Effector memory CD4-positive, alpha-beta T cell (primary cell): Measurements from ENCODE around the gene SMCHD1.
"Not testable (repeated sequence)": the region's sequence is repeated elsewhere in the genome, so short reads cannot be mapped to it uniquely, and the experiment has no call there.

Experiments used
- DNase-seq, 3 donors: peaks; one replicate each; pipeline ENCODE4 v3.0.0-alpha.2; 2020
- H3K27ac ChIP-seq: 2 replicates; pipeline ENCODE4 v1.7.0; 2013; ENCODE audit warnings: mild to moderate bottlenecking, low read length, moderate library complexity; ENCODE audit not compliant: insufficient read depth, poor library complexity, severe bottlenecking
- H3K27me3 ChIP-seq: replicated peaks from 2 replicates; pipeline ENCODE4 v1.7.0; 2013; ENCODE audit warnings: mild to moderate bottlenecking, low read length; ENCODE audit not compliant: insufficient read depth, control insufficient read depth, poor library complexity, severe bottlenecking
- H3K36me3 ChIP-seq: 2 replicates; pipeline ENCODE4 v1.7.0; 2013; ENCODE audit warnings: mild to moderate bottlenecking, low read length, moderate library complexity; ENCODE audit not compliant: control insufficient read depth, insufficient read depth
- H3K4me1 ChIP-seq: 2 replicates; pipeline ENCODE4 v1.7.0; 2013; ENCODE audit warnings: low read length, mild to moderate bottlenecking; ENCODE audit not compliant: control insufficient read depth, insufficient read depth, poor library complexity, severe bottlenecking
- H3K4me3 ChIP-seq: 2 replicates; pipeline ENCODE4 v1.7.0; 2013; ENCODE audit warnings: low read length, low read depth, mild to moderate bottlenecking; ENCODE audit not compliant: insufficient read depth, poor library complexity, severe bottlenecking
- H3K9me3 ChIP-seq: 2 replicates; pipeline ENCODE4 v1.7.0; 2013; ENCODE audit warnings: mild to moderate bottlenecking, low read length, moderate library complexity; ENCODE audit not compliant: control insufficient read depth

SMCHD1 gene

GRCh38 chr18:2846636-2847316 lies 191.2 kb downstream of the SMCHD1 start, which contains the start of gene EMILIN2:
Gene EMILIN2, plus strand, starts transcription at chr18:2847006. Its CDS starts 183 bp downstream, at chr18:2847189.
- Histone ChIP-seq H3K4me3 (peak within 1 kb of the TSS; percentile 74), H3K9me3 (no peaks in the 10 kb centered on the region), H3K36me3 (no peaks in the 10 kb centered on the region), H3K4me1 (peaks cover 17% of the 10 kb centered on the region), H3K27me3 (peaks cover 22% of the 10 kb centered on the region), H3K27ac (no peak within 1 kb of the TSS)
- peak in 1 of 3 donors; percentile 18 for DNase-seq

GRCh38 chr18:2847317-2848246 lies 192.1 kb downstream of the SMCHD1 start:
- H3K27me3 ChIP-seq, result peaks cover 22% of the 10 kb centered on the region

GRCh38 chr18:2848247-2849246 lies 193.0 kb downstream of the SMCHD1 start:
- no peak overlapping the region for H3K27ac ChIP-seq
- DNase-seq, result no peak
- H3K27me3 ChIP-seq, result peaks cover 22% of the 10 kb centered on the region

More at GRCh38 chr18:2847317-2848246, 192.1 kb downstream of the SMCHD1 start:
- Histone ChIP-seq H3K27ac (no peak overlapping the region), H3K9me3 (no peaks in the 10 kb centered on the region), H3K4me1 (peaks cover 17% of the 10 kb centered on the region), H3K36me3 (no peaks in the 10 kb centered on the region), H3K4me3 (peak overlapping the region; percentile 71)
- no peak for DNase-seq

GRCh38 chr18:2850816-2851215 lies 195.3 kb downstream of the SMCHD1 start:
- H3K4me3 ChIP-seq, result no peak overlapping the region
- H3K27ac ChIP-seq, result no peak overlapping the region
- peaks cover 22% of the 10 kb centered on the region for H3K27me3 ChIP-seq
- peaks cover 17% of the 10 kb centered on the region for H3K4me1 ChIP-seq
- H3K9me3 ChIP-seq, result no peaks in the 10 kb centered on the region
- no peaks in the 10 kb centered on the region for H3K36me3 ChIP-seq
- DNase-seq, result no peak

More at GRCh38 chr18:2848247-2849246, 193.0 kb downstream of the SMCHD1 start:
- H3K36me3 ChIP-seq, result no peaks in the 10 kb centered on the region
- peak overlapping the region; percentile 71 for H3K4me3 ChIP-seq
- peaks cover 17% of the 10 kb centered on the region for H3K4me1 ChIP-seq
- H3K9me3 ChIP-seq, result no peaks in the 10 kb centered on the region

- Histone ChIP-seq H3K4me3 (no peak overlapping the region), H3K27me3 (peaks cover 22% of the 10 kb centered on the region), H3K36me3 (no peaks in the 10 kb centered on the region), H3K27ac (no peak overlapping the region), H3K4me1 (peaks cover 17% of the 10 kb centered on the region), H3K9me3 (no peaks in the 10 kb centered on the region)
- no peak for DNase-seq
Measured at GRCh38 chr18:2851771-2852170, 196.2 kb downstream of the SMCHD1 start.

GRCh38 chr18:2852460-2852859 lies 196.9 kb downstream of the SMCHD1 start:
- peaks cover 13% of the 10 kb centered on the region for H3K4me1 ChIP-seq
- H3K9me3 ChIP-seq, result not testable (repeated sequence)

GRCh38 chr18:2853173-2853925 lies 197.8 kb downstream of the SMCHD1 start:
- DNase-seq, result no peak
- Histone ChIP-seq H3K27ac (no peak overlapping the region), H3K4me3 (no peak overlapping the region), H3K36me3 (no peaks in the 10 kb centered on the region), H3K27me3 (peaks cover 13% of the 10 kb centered on the region), H3K9me3 (no peaks in the 10 kb centered on the region), H3K4me1 (peaks cover 5% of the 10 kb centered on the region)

More at GRCh38 chr18:2852460-2852859, 196.9 kb downstream of the SMCHD1 start:
- H3K27me3 ChIP-seq, result peaks cover 18% of the 10 kb centered on the region
- H3K36me3 ChIP-seq, H3K4me3 ChIP-seq, H3K27ac ChIP-seq, DNase-seq: not testable (repeated sequence)

GRCh38 chr18:2853926-2854664 lies 198.6 kb downstream of the SMCHD1 start:
- Histone ChIP-seq H3K4me3 (no peak overlapping the region), H3K36me3 (no peaks in the 10 kb centered on the region), H3K4me1 (no peaks in the 10 kb centered on the region), H3K27ac (no peak overlapping the region), H3K9me3 (no peaks in the 10 kb centered on the region), H3K27me3 (peaks cover 7% of the 10 kb centered on the region)
- no peak for DNase-seq
